CD4-positive, alpha-beta T cell treated with Interleukin-6 for 4 hours (primary cell): ENCODE results near the gene PKD2L1.
"Not testable (repeated sequence)": the region's sequence is repeated elsewhere in the genome, so short reads cannot be mapped to it uniquely, and the experiment has no call there.

ENCODE experiments used
- DNase-seq: peaks from one replicate; pipeline ENCODE4 v3.0.0-alpha.2; 2020; ENCODE audit warnings: mixed read lengths

Gene PKD2L1

GRCh38 chr10:100285326-100285725 is 44.7 kb downstream of the PKD2L1 start:
- not testable (repeated sequence) for DNase-seq

GRCh38 chr10:100282907-100283306 is 47.1 kb downstream of the PKD2L1 start:
- no peak for DNase-seq

- not testable (repeated sequence) for DNase-seq
Observed at GRCh38 chr10:100276971-100277370, 53.1 kb downstream of the PKD2L1 start.

- peak; percentile 79 for DNase-seq
Observed at GRCh38 chr10:100267239-100268104, 62.6 kb downstream of the PKD2L1 start, which contains the start of gene CWF19L1. TSS of gene CWF19L1 (minus strand) at chr10:100267638. CDS start at chr10:100267593, 45 bp downstream.

GRCh38 chr10:100265821-100266485 is 64.1 kb downstream of the PKD2L1 start:
- DNase-seq, result no peak

- DNase-seq, result no peak
Observed at GRCh38 chr10:100254191-100254590, 75.8 kb downstream of the PKD2L1 start.

- no peak for DNase-seq
Observed at GRCh38 chr10:100253041-100253440, 77.0 kb downstream of the PKD2L1 start.

- DNase-seq, result no peak
Observed at GRCh38 chr10:100248820-100249219, 81.2 kb downstream of the PKD2L1 start.

GRCh38 chr10:100245484-100246220 is 84.4 kb downstream of the PKD2L1 start:
- no peak for DNase-seq

GRCh38 chr10:100239851-100240250 is 90.2 kb downstream of the PKD2L1 start:
- DNase-seq, result no peak

- no peak for DNase-seq
Observed at GRCh38 chr10:100238429-100238828, 91.6 kb downstream of the PKD2L1 start.
